ENCODE measurements around the gene EFCAB6. TPM values are rescaled to one million over a fixed set of nuclear protein-coding genes. Genes with fewer than 3 reads are reported as not detected.

EFCAB6 gene
- total RNA-seq, 2 experiments from 2014 or later = 0.56 to 0.71 TPM

DNA sequence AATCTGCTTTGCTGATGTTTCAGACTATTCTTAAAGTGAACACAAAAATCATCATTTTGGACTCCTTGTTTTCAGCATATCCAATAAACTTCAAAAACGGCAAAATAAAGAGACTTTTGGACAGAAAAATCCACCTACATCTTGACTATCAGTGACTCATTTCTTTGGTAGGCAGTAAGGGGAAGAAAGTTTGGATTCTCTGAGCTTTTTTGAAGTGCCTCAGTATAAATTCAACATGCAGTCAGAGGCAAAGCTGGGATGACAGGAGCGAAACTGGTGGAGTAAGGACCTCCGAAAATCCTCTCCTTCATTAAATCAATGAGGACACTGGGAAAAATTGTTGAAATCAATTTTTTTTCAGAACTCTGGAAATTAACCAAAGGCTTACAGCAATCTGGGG, 29.7 kb downstream of the EFCAB6 start:
- H3K36me3 Mint-ChIP-seq (ENCODE audit: low read depth) = no peaks in the 10 kb centered on the region
- DNase-seq = no peak
- H3K9me3 Mint-ChIP-seq (ENCODE audit: low read depth) = no peaks in the 10 kb centered on the region
- H3K27me3 Mint-ChIP-seq = peaks cover 7% of the 10 kb centered on the region
- H3K4me3 Mint-ChIP-seq = no peak overlapping the region
- intact Hi-C loops (cut with DNase I, micrococcal nuclease) = no loop called here
- H3K4me1 Mint-ChIP-seq = no peaks in the 10 kb centered on the region
- no peak overlapping the region for H3K27ac Mint-ChIP-seq
- ChIA-PET CTCF (interaction anchor here (1.3 kb wide), 1 partner anchor 103 kb away, joined by 3 read pairs; no protein-coding TSS in a partner anchor), POLR2A (no interaction called here)
- no peak for ATAC-seq

GRCh38 chr22:43777286-43777685, 34.8 kb downstream of the EFCAB6 start:
- no peak overlapping the region for H3K4me3 Mint-ChIP-seq
- intact Hi-C loops (cut with DNase I, micrococcal nuclease) = no loop called here
- no peaks in the 10 kb centered on the region for H3K27me3 Mint-ChIP-seq
- ChIA-PET CTCF (no interaction called here), POLR2A (no interaction called here)
- H3K9me3 Mint-ChIP-seq (ENCODE audit: low read depth) = no peaks in the 10 kb centered on the region
- H3K27ac Mint-ChIP-seq = no peak overlapping the region
- no peaks in the 10 kb centered on the region for H3K4me1 Mint-ChIP-seq
- DNase-seq (no peak), ATAC-seq (no peak)
- H3K36me3 Mint-ChIP-seq (ENCODE audit: low read depth) = no peaks in the 10 kb centered on the region

GRCh38 chr22:43776081-43776670, 35.9 kb downstream of the EFCAB6 start:
- Mint-ChIP-seq H3K27me3 (no peaks in the 10 kb centered on the region), H3K4me3 (no peak overlapping the region), H3K9me3 (ENCODE audit: low read depth) (no peaks in the 10 kb centered on the region), H3K4me1 (no peaks in the 10 kb centered on the region), H3K27ac (no peak overlapping the region), H3K36me3 (ENCODE audit: low read depth) (no peaks in the 10 kb centered on the region)
- intact Hi-C loops (cut with DNase I, micrococcal nuclease) = no loop called here
- no peak for DNase-seq
- ATAC-seq = no peak
- POLR2A ChIA-PET = no interaction called here
- CTCF ChIA-PET = interaction anchor here (0.7 kb wide), 1 partner anchor 736 kb away, joined by 3 read pairs; no protein-coding TSS in a partner anchor

- DNase-seq (no peak), ATAC-seq (no peak)
- no peaks in the 10 kb centered on the region for H3K36me3 Mint-ChIP-seq (ENCODE audit: low read depth)
- no peak overlapping the region for H3K27ac Mint-ChIP-seq
- no peak overlapping the region for H3K4me3 Mint-ChIP-seq
- POLR2A ChIA-PET = no interaction called here
- H3K9me3 Mint-ChIP-seq (ENCODE audit: low read depth) = no peaks in the 10 kb centered on the region
- intact Hi-C loops (cut with DNase I, micrococcal nuclease) = no loop called here
- CTCF ChIA-PET = interaction anchor here (0.7 kb wide), 1 partner anchor 63 kb away, joined by 3 read pairs; no protein-coding TSS in a partner anchor
- H3K27me3 Mint-ChIP-seq = no peaks in the 10 kb centered on the region
- no peaks in the 10 kb centered on the region for H3K4me1 Mint-ChIP-seq
Measured at GRCh38 chr22:43774318-43774915, 37.7 kb downstream of the EFCAB6 start.

GRCh38 chr22:43772831-43773230, 39.3 kb downstream of the EFCAB6 start:
- no peak for ATAC-seq
- DNase-seq = no peak
- POLR2A ChIA-PET = no interaction called here
- Mint-ChIP-seq H3K4me3 (no peak overlapping the region), H3K9me3 (ENCODE audit: low read depth) (no peaks in the 10 kb centered on the region), H3K36me3 (ENCODE audit: low read depth) (no peaks in the 10 kb centered on the region), H3K27ac (no peak overlapping the region), H3K27me3 (no peaks in the 10 kb centered on the region), H3K4me1 (no peaks in the 10 kb centered on the region)
- intact Hi-C loops (cut with DNase I, micrococcal nuclease) = no loop called here
- CTCF ChIA-PET = no interaction called here

- CTCF ChIA-PET = no interaction called here
- H3K4me3 Mint-ChIP-seq = no peak overlapping the region
- no peaks in the 10 kb centered on the region for H3K36me3 Mint-ChIP-seq (ENCODE audit: low read depth)
- DNase-seq (no peak), ATAC-seq (no peak)
- no peaks in the 10 kb centered on the region for H3K9me3 Mint-ChIP-seq (ENCODE audit: low read depth)
- POLR2A ChIA-PET = no interaction called here
- H3K27ac Mint-ChIP-seq = no peak overlapping the region
- H3K27me3 Mint-ChIP-seq = peaks cover 8% of the 10 kb centered on the region
- intact Hi-C loops (cut with DNase I, micrococcal nuclease) = no loop called here
- no peaks in the 10 kb centered on the region for H3K4me1 Mint-ChIP-seq
Measured at GRCh38 chr22:43755452-43755851, 56.7 kb downstream of the EFCAB6 start.

DNA sequence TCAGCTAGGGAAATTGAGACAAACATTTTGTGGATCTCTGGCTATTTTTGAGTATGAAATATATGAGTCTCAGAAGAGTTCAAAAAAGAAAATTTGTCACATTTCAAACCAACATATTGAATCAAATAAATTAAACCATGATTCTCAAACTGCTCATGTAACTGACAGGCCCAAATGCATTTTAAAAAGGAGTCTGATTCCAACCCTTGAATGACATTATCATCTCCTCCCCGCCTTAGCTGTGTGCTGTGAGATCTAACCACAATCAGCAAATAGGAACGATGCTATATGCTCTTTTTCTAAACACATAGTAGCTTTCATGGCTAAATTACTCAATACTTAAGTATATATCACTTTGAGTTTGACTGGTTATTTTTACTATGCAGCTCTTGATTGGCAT, 57.1 kb downstream of the EFCAB6 start:
- Mint-ChIP-seq H3K36me3 (ENCODE audit: low read depth) (no peaks in the 10 kb centered on the region), H3K9me3 (ENCODE audit: low read depth) (no peaks in the 10 kb centered on the region), H3K4me1 (no peaks in the 10 kb centered on the region), H3K27ac (no peak overlapping the region), H3K27me3 (peaks cover 10% of the 10 kb centered on the region), H3K4me3 (no peak overlapping the region)
- no peak for DNase-seq
- intact Hi-C loops (cut with DNase I, micrococcal nuclease) = no loop called here
- no peak for ATAC-seq
- CTCF ChIA-PET = no interaction called here
- POLR2A ChIA-PET = no interaction called here

- H3K4me3 Mint-ChIP-seq = no peak overlapping the region
- intact Hi-C loops (cut with DNase I, micrococcal nuclease) = no loop called here
- H3K9me3 Mint-ChIP-seq (ENCODE audit: low read depth) = no peaks in the 10 kb centered on the region
- no peaks in the 10 kb centered on the region for H3K4me1 Mint-ChIP-seq
- no peak overlapping the region for H3K27ac Mint-ChIP-seq
- CTCF ChIA-PET = no interaction called here
- H3K36me3 Mint-ChIP-seq (ENCODE audit: low read depth) = no peaks in the 10 kb centered on the region
- peaks cover 10% of the 10 kb centered on the region for H3K27me3 Mint-ChIP-seq
- POLR2A ChIA-PET = no interaction called here
- no peak for DNase-seq
- no peak for ATAC-seq
Measured at GRCh38 chr22:43754176-43754575, 57.9 kb downstream of the EFCAB6 start.

GRCh38 chr22:43753688-43754087, 58.4 kb downstream of the EFCAB6 start:
- CTCF ChIA-PET = no interaction called here
- H3K27me3 Mint-ChIP-seq = peaks cover 10% of the 10 kb centered on the region

DNA sequence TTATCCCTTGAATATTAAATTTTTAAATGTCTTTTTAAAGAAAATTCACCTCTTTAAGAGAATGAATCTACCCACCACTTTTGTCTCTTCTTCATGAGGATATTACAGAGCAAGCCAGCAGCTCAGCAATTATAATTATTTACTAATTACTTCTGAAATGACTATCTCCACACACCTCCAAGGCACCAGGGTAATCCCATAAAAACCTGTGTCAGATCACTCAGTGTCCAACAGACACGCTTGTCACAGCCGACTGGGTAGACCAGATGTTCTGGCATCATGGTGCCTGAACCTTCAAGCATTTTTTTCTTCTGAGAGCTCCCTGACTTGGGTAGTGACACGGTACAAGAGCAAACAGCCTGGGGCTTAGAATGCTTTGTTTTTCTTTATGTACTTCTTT, 61.4 kb downstream of the EFCAB6 start:
- CTCF ChIA-PET = interaction anchor here (0.7 kb wide), 1 partner anchor 240 kb away, joined by 3 read pairs; no protein-coding TSS in a partner anchor
- no peak for DNase-seq
- POLR2A ChIA-PET = no interaction called here
- no peaks in the 10 kb centered on the region for H3K9me3 Mint-ChIP-seq (ENCODE audit: low read depth)
- peaks cover 10% of the 10 kb centered on the region for H3K27me3 Mint-ChIP-seq
- no peaks in the 10 kb centered on the region for H3K4me1 Mint-ChIP-seq
- H3K36me3 Mint-ChIP-seq (ENCODE audit: low read depth) = no peaks in the 10 kb centered on the region
- intact Hi-C loops (cut with DNase I, micrococcal nuclease) = no loop called here
- no peak for ATAC-seq
- H3K4me3 Mint-ChIP-seq = no peak overlapping the region
- H3K27ac Mint-ChIP-seq = no peak overlapping the region

More at GRCh38 chr22:43753688-43754087, 58.4 kb downstream of the EFCAB6 start:
- Mint-ChIP-seq H3K4me1 (no peaks in the 10 kb centered on the region), H3K36me3 (ENCODE audit: low read depth) (no peaks in the 10 kb centered on the region), H3K27ac (no peak overlapping the region), H3K9me3 (ENCODE audit: low read depth) (no peaks in the 10 kb centered on the region), H3K4me3 (no peak overlapping the region)
- POLR2A ChIA-PET = no interaction called here
- DNase-seq = no peak
- no peak for ATAC-seq
- intact Hi-C loops (cut with DNase I, micrococcal nuclease) = no loop called here

DNA sequence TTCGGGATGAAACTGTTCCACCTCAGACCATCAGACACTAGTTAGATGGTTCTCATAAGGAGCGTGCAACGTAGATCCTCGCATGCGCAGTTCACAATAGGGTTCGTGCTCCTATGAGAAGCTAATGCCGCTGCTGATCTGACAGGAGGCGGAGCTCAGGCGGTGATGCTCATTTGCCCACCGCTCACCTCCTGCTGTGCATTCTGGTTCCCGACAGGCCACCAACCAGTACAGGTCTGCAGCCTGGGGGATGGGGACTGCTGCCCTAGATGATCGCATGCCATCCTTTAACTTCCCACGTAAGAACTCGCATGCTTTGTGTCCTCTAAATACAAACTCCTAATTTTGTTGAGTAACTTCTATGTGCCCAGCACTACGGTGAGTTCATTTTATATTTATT, 62.6 kb downstream of the EFCAB6 start:
- H3K9me3 Mint-ChIP-seq (ENCODE audit: low read depth) = no peaks in the 10 kb centered on the region
- intact Hi-C loops (cut with DNase I, micrococcal nuclease) = no loop called here
- H3K27me3 Mint-ChIP-seq = peaks cover 10% of the 10 kb centered on the region
- no peak overlapping the region for H3K4me3 Mint-ChIP-seq
- ATAC-seq (no peak), DNase-seq (no peak)
- no peak overlapping the region for H3K27ac Mint-ChIP-seq
- ChIA-PET CTCF (interaction anchor here (0.6 kb wide), 1 partner anchor 60 kb away, joined by 3 read pairs; no protein-coding TSS in a partner anchor), POLR2A (no interaction called here)
- no peaks in the 10 kb centered on the region for H3K4me1 Mint-ChIP-seq
- H3K36me3 Mint-ChIP-seq (ENCODE audit: low read depth) = no peaks in the 10 kb centered on the region

DNA sequence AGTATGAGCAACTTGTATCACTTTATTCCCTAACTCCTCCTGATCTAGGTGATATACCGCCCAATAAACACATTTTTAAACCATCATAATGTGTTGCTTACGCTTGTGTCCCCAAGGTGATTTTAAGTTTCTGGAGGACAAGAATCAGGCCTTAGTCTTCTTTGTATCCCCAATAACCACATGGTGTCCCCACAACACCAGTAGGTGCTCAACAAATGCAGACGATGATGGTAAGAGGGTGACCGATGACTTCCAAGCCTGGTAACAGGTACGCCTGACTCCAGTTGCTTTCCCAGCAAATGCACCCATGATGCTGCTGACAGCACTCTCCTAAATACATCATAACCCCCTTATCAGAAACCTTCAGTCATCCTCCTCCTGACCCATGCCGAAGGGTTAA, 64.2 kb downstream of the EFCAB6 start:
- no peaks in the 10 kb centered on the region for H3K36me3 Mint-ChIP-seq (ENCODE audit: low read depth)
- H3K4me1 Mint-ChIP-seq = no peaks in the 10 kb centered on the region
- CTCF ChIA-PET = no interaction called here
- peaks cover 10% of the 10 kb centered on the region for H3K27me3 Mint-ChIP-seq
- H3K4me3 Mint-ChIP-seq = no peak overlapping the region
- POLR2A ChIA-PET = no interaction called here
- H3K9me3 Mint-ChIP-seq (ENCODE audit: low read depth) = no peaks in the 10 kb centered on the region
- no peak for DNase-seq
- intact Hi-C loops (cut with DNase I, micrococcal nuclease) = no loop called here
- no peak overlapping the region for H3K27ac Mint-ChIP-seq
- no peak for ATAC-seq

Measured in activated CD4-positive, alpha-beta T cell treated with anti-CD3 and anti-CD28 coated beads for 36 hours (primary cell).